Liver (tissue), 10 donors: Measurements from ENCODE around the gene GAD1. TPM values are rescaled to one million over a fixed set of nuclear protein-coding genes. Genes with fewer than 3 reads are reported as not detected.

ENCODE experiments used
- DNase-seq: peaks from one replicate; pipeline ENCODE4 v3.0.0-alpha.2; 2017; ENCODE audit warnings: low spot score
- H3K27ac ChIP-seq, 2 donors: one replicate each; pipeline ENCODE4 v1.7.0; 2013; ENCODE audit warnings: inconsistent platforms in 2 of 2, low read length in 2 of 2, control low read depth in 1 of 2, low read depth in 1 of 2, mild to moderate bottlenecking in 1 of 2
- H3K27me3 ChIP-seq, 4 donors: one replicate each; pipeline versions ENCODE4 v1.6.1 to v1.7.0; 2013; ENCODE audit warnings: low read length in 3 of 4, inconsistent platforms in 1 of 4, mild to moderate bottlenecking in 1 of 4, moderate library complexity in 1 of 4; ENCODE audit not compliant: control insufficient read depth in 4 of 4, insufficient read depth in 4 of 4
- H3K36me3 ChIP-seq, 4 donors: one replicate each; pipeline versions ENCODE4 v1.6.1 to v1.7.0; 2013; ENCODE audit warnings: low read length in 3 of 4, mild to moderate bottlenecking in 3 of 4, low read depth in 1 of 4, moderate library complexity in 1 of 4; ENCODE audit not compliant: control insufficient read depth in 4 of 4, insufficient read depth in 3 of 4
- H3K4me1 ChIP-seq, 4 donors: one replicate each; pipeline versions ENCODE4 v1.6.1 to v1.7.0; 2013; ENCODE audit warnings: low read length in 3 of 4, mild to moderate bottlenecking in 3 of 4, moderate library complexity in 1 of 4; ENCODE audit not compliant: control insufficient read depth in 4 of 4, insufficient read depth in 4 of 4
- H3K4me3 ChIP-seq, 3 donors: one replicate each; pipeline versions ENCODE4 v1.6.1 to v1.7.0; 2013; ENCODE audit warnings: low read length in 3 of 3, control low read depth in 1 of 3, low read depth in 1 of 3, mild to moderate bottlenecking in 1 of 3
- H3K9ac ChIP-seq, 2 donors: one replicate each; pipeline ENCODE4 v1.7.0; 2013; ENCODE audit warnings: low read length in 2 of 2, mild to moderate bottlenecking in 2 of 2, moderate library complexity in 2 of 2, control low read depth in 1 of 2, low read depth in 1 of 2
- H3K9me3 ChIP-seq, 4 donors: one replicate each; pipeline versions ENCODE4 v1.6.1 to v1.7.0; 2013; ENCODE audit warnings: low read length in 3 of 4; ENCODE audit not compliant: control insufficient read depth in 4 of 4
- HNF4A ChIP-seq, 2 donors: conservative IDR thresholded peaks; 2 replicates each; pipeline ENCODE4 v1.6.1; 2016; ENCODE audit warnings: antibody characterized with exemption in 2 of 2, mild to moderate bottlenecking in 2 of 2
- NR2F2 ChIP-seq: IDR thresholded peaks from 2 replicates; pipeline ENCODE4 v1.6.1; 2016; ENCODE audit warnings: antibody characterized with exemption
- RAD21 ChIP-seq, 2 donors: IDR thresholded peaks; 2 replicates each; pipeline ENCODE4 v1.6.1; 2016; ENCODE audit warnings: antibody characterized with exemption in 2 of 2, mild to moderate bottlenecking in 2 of 2
- RXRA ChIP-seq, 2 donors: IDR thresholded peaks; 2 replicates each; pipeline ENCODE4 v1.6.1; 2017 to 2018; ENCODE audit warnings: antibody characterized with exemption in 2 of 2, mild to moderate bottlenecking in 1 of 2
- TAF1 ChIP-seq: conservative IDR thresholded peaks from 2 replicates; pipeline ENCODE4 v1.6.1; 2016; ENCODE audit warnings: antibody characterized with exemption, mild to moderate bottlenecking
- WGBS: extraction: QIAGEN DNeasy Blood & Tissue Kit; methylation state at CpG from one replicate; pipeline ENCODE4 v1.1.7; 2013; 5-methylcytosine and 5-hydroxymethylcytosine counted together
- polyA plus RNA-seq, 2 donors: library from polyadenylated mRNA; stranded (reverse) in 1 of 2; unstranded in 1 of 2; fragments of 200-250 nt in 1 of 2; fragments of >200 nt in 1 of 2; fragmentation: Nextera tagmentation in 1 of 2; extraction: Ambion mirVana in 1 of 2; gene quantifications; one replicate each; pipeline versions ENCODE4 v1.2.1 to v1.2.3, GENCODE V29; 2013 to 2015
- small RNA-seq: library from RNA; depleted of rRNA; stranded (forward); fragments of <200 nt; gene quantifications from one replicate; pipeline ENCODE3, GENCODE V24; 2014
- total RNA-seq, 2 donors: library from RNA; depleted of rRNA; stranded (reverse); fragments of >200 nt; gene quantifications; one replicate each; pipeline ENCODE4 v1.2.3, GENCODE V29; 2014
- donor health status: healthy.
- donor health status: healthy.
- donor health status: healthy.
- donor health status: healthy.
- donor health status: healthy.

Gene GAD1
- total and polyA plus RNA-seq, 4 donors: 0.08 to 0.19 TPM; not detected in 2

DNA sequence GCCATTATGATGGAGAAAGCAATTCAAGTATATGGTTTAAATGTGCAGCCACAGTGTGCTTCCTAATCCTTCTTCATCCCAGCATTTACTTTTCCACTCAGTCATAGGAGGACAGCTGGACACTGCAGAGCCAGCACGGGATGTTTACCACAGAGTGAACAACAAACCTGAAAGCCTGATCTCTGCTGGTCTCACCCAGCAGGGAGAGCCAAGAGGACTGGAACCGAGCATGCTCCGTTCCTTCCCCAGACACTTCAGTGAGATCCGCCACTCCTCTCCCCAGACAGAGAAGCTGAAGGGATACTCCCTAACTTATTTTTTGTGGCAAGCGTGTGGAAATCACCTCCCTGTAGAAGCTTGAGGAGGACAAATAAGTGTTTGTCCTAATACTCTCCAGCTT lies 89.2 kb downstream of the GAD1 start:
- H3K27me3 ChIP-seq: peaks cover 0 to 2% (median 0%) of the 10 kb centered on the region in 4 donors
- no peak overlapping the region for H3K4me3 ChIP-seq
- H3K9ac ChIP-seq: no peak overlapping the region
- H3K36me3 ChIP-seq: no peaks in the 10 kb centered on the region
- no peak for DNase-seq
- H3K9me3 ChIP-seq: peaks cover 5 to 18% (median 7%) of the 10 kb centered on the region in 4 donors
- TF ChIP-seq HNF4A (conservative IDR thresholded peaks at IDR 0.05) (no peak), TAF1 (no peak), NR2F2 (no peak), RXRA (IDR thresholded peaks at IDR 0.05) (no peak), RAD21 (IDR thresholded peaks at IDR 0.05) (no peak)
- WGBS: 46% methylated on average over 5 of the region's 5 CpGs
- no peaks in the 10 kb centered on the region for H3K4me1 ChIP-seq
- no peak overlapping the region for H3K27ac ChIP-seq

Small RNA genes within 50 kb of the gene (small RNA-seq; reads per million reads assigned to genes)
- gene RF00019: not detected

Other genes starting within 250 kb of the GAD1 start
- under 1 TPM; 0.05 to 0.84 TPM for gene SP5, start 101.5 kb upstream of the GAD1 start, total RNA-seq
- gene SP5, start 101.5 kb upstream of the GAD1 start, polyA plus RNA-seq: 1 to 10 TPM; 1.6 TPM
- gene ERICH2, start 46.5 kb upstream of the GAD1 start, total RNA-seq: under 1 TPM in 1 of 2 donors, not detected in 1; 0.42 TPM
- 1 to 10 TPM in 1 of 2 donors, under 1 TPM in 1; 0.39 to 3.0 TPM for gene ERICH2, start 46.5 kb upstream of the GAD1 start, polyA plus RNA-seq
- 10 to 100 TPM; 12.5 to 31.6 TPM for gene GORASP2, start 112.4 kb downstream of the GAD1 start, total RNA-seq
- 10 to 100 TPM; 28.2 to 40.1 TPM for gene GORASP2, start 112.4 kb downstream of the GAD1 start, polyA plus RNA-seq